HEK293 (cell line): ENCODE measurements around the gene MFSD11.

Experiments used
- EGR2 ChIP-seq: fragments of 450-650 bp; formaldehyde crosslinking; IDR thresholded peaks from 2 replicates; pipeline ENCODE4 v1.5.1; 2016; ENCODE audit warnings: low read depth, missing biosample characterization, missing genetic modification characterization
- GLIS1 ChIP-seq: fragments of 450-650 bp; formaldehyde crosslinking; IDR thresholded peaks from 2 replicates; pipeline ENCODE4 v1.5.1; 2016; ENCODE audit warnings: missing biosample characterization, missing genetic modification characterization
- HOXD13 ChIP-seq: sonication (generic); formaldehyde crosslinking; IDR thresholded peaks from 2 replicates; pipeline ENCODE4 v1.8.0; 2022; ENCODE audit warnings: missing genetic modification reagents, borderline replicate concordance
- KLF1 ChIP-seq: fragments of 450-650 bp; formaldehyde crosslinking; IDR thresholded peaks from 2 replicates; pipeline ENCODE4 v1.5.1; 2016; ENCODE audit warnings: missing biosample characterization, missing genetic modification characterization
- SALL2 ChIP-seq: fragments of 450-650 bp; formaldehyde crosslinking; IDR thresholded peaks from 2 replicates; pipeline ENCODE4 v1.5.0; 2017; ENCODE audit warnings: missing biosample characterization, mild to moderate bottlenecking, missing genetic modification characterization, borderline replicate concordance
- YY1 ChIP-seq: fragments of 450-650 bp; formaldehyde crosslinking; IDR thresholded peaks from 2 replicates; pipeline ENCODE4 v1.5.1; 2018; ENCODE audit warnings: missing biosample characterization, missing genetic modification characterization
- ZBTB21 ChIP-seq: fragments of 450-650 bp; formaldehyde crosslinking; IDR thresholded peaks from 2 replicates; pipeline ENCODE4 v1.5.1; 2017; ENCODE audit warnings: missing biosample characterization, missing genetic modification characterization
- ZBTB6 ChIP-seq: fragments of 450-650 bp; formaldehyde crosslinking; IDR thresholded peaks from 2 replicates; pipeline ENCODE4 v1.5.1; 2017; ENCODE audit warnings: missing biosample characterization, missing genetic modification characterization
- ZNF114 ChIP-seq: fragments of 450-650 bp; formaldehyde crosslinking; IDR thresholded peaks from 2 replicates; pipeline ENCODE4 v1.5.0; 2017; ENCODE audit warnings: missing biosample characterization, missing genetic modification characterization
- ZNF155 ChIP-seq: fragments of 450-650 bp; formaldehyde crosslinking; IDR thresholded peaks from 2 replicates; pipeline ENCODE4 v1.5.1; 2016; ENCODE audit warnings: missing biosample characterization, missing genetic modification characterization
- ZNF18 ChIP-seq: fragments of 450-650 bp; formaldehyde crosslinking; IDR thresholded peaks from 2 replicates; pipeline ENCODE4 v1.5.1; 2016; ENCODE audit warnings: missing biosample characterization, missing genetic modification characterization
- ZNF24 ChIP-seq: fragments of 450-650 bp; formaldehyde crosslinking; IDR thresholded peaks from 2 replicates; pipeline ENCODE4 v1.5.1; 2016; ENCODE audit warnings: missing biosample characterization, missing genetic modification characterization
- ZNF394 ChIP-seq: fragments of 450-650 bp; formaldehyde crosslinking; IDR thresholded peaks from 2 replicates; pipeline ENCODE4 v1.5.1; 2016; ENCODE audit warnings: missing biosample characterization, missing genetic modification characterization, mild to moderate bottlenecking, moderate library complexity, borderline replicate concordance
- ZNF423 ChIP-seq: fragments of 450-650 bp; formaldehyde crosslinking; IDR thresholded peaks from 2 replicates; pipeline ENCODE4 v1.5.1; 2016; ENCODE audit warnings: missing biosample characterization, missing genetic modification characterization
- ZNF426 ChIP-seq: fragments of 450-650 bp; formaldehyde crosslinking; IDR thresholded peaks from 2 replicates; pipeline ENCODE4 v1.5.1; 2017; ENCODE audit warnings: missing biosample characterization, missing genetic modification characterization, mild to moderate bottlenecking, inconsistent platforms, moderate library complexity
- ZNF529 ChIP-seq: fragments of 450-650 bp; formaldehyde crosslinking; IDR thresholded peaks from 2 replicates; pipeline ENCODE4 v1.5.1; 2017; ENCODE audit warnings: missing genetic modification characterization, missing biosample characterization; ENCODE audit not compliant: insufficient replicate concordance
- ZNF544 ChIP-seq: fragments of 450-650 bp; formaldehyde crosslinking; IDR thresholded peaks from 2 replicates; pipeline ENCODE4 v1.5.0; 2017; ENCODE audit warnings: missing biosample characterization, missing genetic modification characterization
- ZNF555 ChIP-seq: fragments of 450-650 bp; formaldehyde crosslinking; conservative IDR thresholded peaks from 2 replicates; pipeline ENCODE4 v1.5.1; 2017; ENCODE audit warnings: missing biosample characterization, mild to moderate bottlenecking, missing genetic modification characterization, inconsistent platforms
- ZNF561 ChIP-seq: fragments of 450-650 bp; IDR thresholded peaks from 2 replicates; pipeline ENCODE4 v1.5.1; 2018; ENCODE audit warnings: missing biosample characterization, missing genetic modification characterization, borderline replicate concordance
- ZNF624 ChIP-seq: fragments of 450-650 bp; formaldehyde crosslinking; IDR thresholded peaks from 2 replicates; pipeline ENCODE4 v1.5.1; 2017; ENCODE audit warnings: missing biosample characterization, missing genetic modification characterization
- ZNF626 ChIP-seq: fragments of 450-650 bp; sonication (Bioruptor Pico); formaldehyde crosslinking; IDR thresholded peaks from 2 replicates; pipeline ENCODE4 v1.5.1; 2018; ENCODE audit warnings: missing biosample characterization, missing genetic modification characterization, inconsistent platforms
- ZNF654 ChIP-seq: fragments of 450-650 bp; formaldehyde crosslinking; IDR thresholded peaks from 2 replicates; pipeline ENCODE4 v1.5.1; 2016; ENCODE audit warnings: low read depth, missing biosample characterization, missing genetic modification characterization
- ZNF660 ChIP-seq: fragments of 450-650 bp; IDR thresholded peaks from 2 replicates; pipeline ENCODE4 v1.5.1; 2018; ENCODE audit warnings: missing biosample characterization, mild to moderate bottlenecking, missing genetic modification characterization
- ZNF664 ChIP-seq: fragments of 450-650 bp; formaldehyde crosslinking; IDR thresholded peaks from 2 replicates; pipeline ENCODE4 v1.5.1; 2016; ENCODE audit warnings: missing biosample characterization, missing genetic modification characterization
- ZNF692 ChIP-seq: fragments of 450-650 bp; formaldehyde crosslinking; IDR thresholded peaks from 2 replicates; pipeline ENCODE4 v1.5.1; 2016; ENCODE audit warnings: missing biosample characterization, missing genetic modification characterization
- ZNF707 ChIP-seq: fragments of 450-650 bp; formaldehyde crosslinking; IDR thresholded peaks from 2 replicates; pipeline ENCODE4 v1.5.1; 2016; ENCODE audit warnings: missing biosample characterization, missing genetic modification characterization
- ZSCAN5A ChIP-seq: fragments of 450-650 bp; formaldehyde crosslinking; IDR thresholded peaks from 2 replicates; pipeline ENCODE4 v1.5.1; 2016; ENCODE audit warnings: missing biosample characterization, missing genetic modification characterization
- TF ChIP-seq, protein P1 (sequence below): fragments of 450-650 bp; formaldehyde crosslinking; IDR thresholded peaks from 2 replicates; pipeline ENCODE4 v1.5.1; 2016; ENCODE audit warnings: missing biosample characterization, missing genetic modification characterization
- TF ChIP-seq, protein P2 (sequence below): fragments of 450-650 bp; formaldehyde crosslinking; IDR thresholded peaks from 2 replicates; pipeline ENCODE4 v1.5.0; 2017; ENCODE audit warnings: missing biosample characterization, missing genetic modification characterization, borderline replicate concordance

The MFSD11 gene

DNA sequence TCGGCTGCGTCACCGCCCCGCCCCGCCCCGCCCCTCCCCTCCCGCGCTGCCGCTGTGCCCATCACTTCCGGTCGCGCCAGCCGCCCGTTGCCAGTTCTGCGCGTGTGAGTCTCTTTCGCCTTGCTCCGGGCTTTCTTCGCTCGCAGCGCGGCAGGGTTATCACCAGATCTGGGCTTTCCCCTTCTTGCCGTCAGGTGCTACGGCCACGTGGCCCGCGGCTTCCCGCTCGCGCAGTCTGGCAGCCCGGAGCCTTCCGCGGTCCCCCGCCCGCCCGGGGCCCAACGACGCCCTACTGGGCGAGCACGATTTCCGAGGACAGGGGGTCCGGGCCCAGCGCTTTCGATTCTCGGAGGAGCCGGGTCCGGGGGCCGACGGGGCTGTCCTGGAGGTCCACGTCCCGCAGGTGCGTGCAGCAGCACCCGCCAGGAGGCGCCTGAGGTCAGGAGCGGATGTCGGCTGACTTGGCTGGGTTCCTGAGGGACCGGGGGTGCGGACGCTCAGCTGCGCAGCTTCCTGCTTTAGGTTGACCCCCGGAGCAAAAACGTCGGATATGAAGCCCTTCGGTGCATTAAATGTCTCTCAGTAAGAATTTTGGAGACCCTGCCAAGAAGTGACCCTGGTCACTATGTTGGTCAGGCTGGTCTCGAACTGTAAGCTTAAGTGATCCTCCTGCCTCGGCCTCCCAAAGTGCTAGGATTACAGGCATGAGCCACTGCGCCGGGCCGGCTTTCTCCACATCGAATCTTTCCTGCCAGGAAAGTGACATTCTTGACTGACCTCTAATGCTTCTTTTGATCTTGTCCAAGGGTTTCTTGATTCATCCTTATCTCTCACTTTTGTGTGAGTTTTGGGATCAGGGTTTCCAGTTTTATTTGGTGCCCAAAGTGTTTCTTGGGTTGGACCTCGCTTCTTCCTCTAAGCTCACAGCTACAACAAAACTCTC is 10.9 kb upstream of the MFSD11 start, which contains the start of gene METTL23 (continued):
- TF ChIP-seq HOXD13 (CRISPR knock-in tag) = no peak
- no peak for TF ChIP-seq ZNF529 (tag by site-specific recombination)
- TF ChIP-seq ZNF423 = no peak
- TF ChIP-seq GLIS1 (tag by site-specific recombination) = peak; percentile 94; the same call in 1 of the 2 replicates
- no peak; the same call in 1 of the 2 replicates for TF ChIP-seq ZNF394 (tag by site-specific recombination)
- TF ChIP-seq ZNF24 (tag by site-specific recombination) = no peak
- TF ChIP-seq ZSCAN5A (tag by site-specific recombination) = peak; percentile 63; the same call in 1 of the 2 replicates
- no peak for TF ChIP-seq ZNF624
- no peak for TF ChIP-seq ZNF555 (tag by site-specific recombination)
- TF ChIP-seq ZNF626 = no peak
- TF ChIP-seq ZNF155 = no peak
- no peak for TF ChIP-seq ZNF664 (tag by site-specific recombination)
- TF ChIP-seq ZNF660 (tag by site-specific recombination) = peak; percentile 78; the same call in 1 of the 2 replicates
- no peak for TF ChIP-seq YY1
- TF ChIP-seq ZBTB21 (tag by site-specific recombination) = no peak
- TF ChIP-seq ZNF426 (tag by site-specific recombination) = no peak
- no peak for TF ChIP-seq ZNF544 (tag by site-specific recombination)
- TF ChIP-seq ZNF114 (tag by site-specific recombination) = no peak
- no peak for TF ChIP-seq SALL2 (tag by site-specific recombination)
- TF ChIP-seq, protein P1, sequence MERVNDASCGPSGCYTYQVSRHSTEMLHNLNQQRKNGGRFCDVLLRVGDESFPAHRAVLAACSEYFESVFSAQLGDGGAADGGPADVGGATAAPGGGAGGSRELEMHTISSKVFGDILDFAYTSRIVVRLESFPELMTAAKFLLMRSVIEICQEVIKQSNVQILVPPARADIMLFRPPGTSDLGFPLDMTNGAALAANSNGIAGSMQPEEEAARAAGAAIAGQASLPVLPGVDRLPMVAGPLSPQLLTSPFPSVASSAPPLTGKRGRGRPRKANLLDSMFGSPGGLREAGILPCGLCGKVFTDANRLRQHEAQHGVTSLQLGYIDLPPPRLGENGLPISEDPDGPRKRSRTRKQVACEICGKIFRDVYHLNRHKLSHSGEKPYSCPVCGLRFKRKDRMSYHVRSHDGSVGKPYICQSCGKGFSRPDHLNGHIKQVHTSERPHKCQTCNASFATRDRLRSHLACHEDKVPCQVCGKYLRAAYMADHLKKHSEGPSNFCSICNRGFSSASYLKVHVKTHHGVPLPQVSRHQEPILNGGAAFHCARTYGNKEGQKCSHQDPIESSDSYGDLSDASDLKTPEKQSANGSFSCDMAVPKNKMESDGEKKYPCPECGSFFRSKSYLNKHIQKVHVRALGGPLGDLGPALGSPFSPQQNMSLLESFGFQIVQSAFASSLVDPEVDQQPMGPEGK = peak; percentile 30; the same call in 1 of the 2 replicates
- TF ChIP-seq, protein P2, sequence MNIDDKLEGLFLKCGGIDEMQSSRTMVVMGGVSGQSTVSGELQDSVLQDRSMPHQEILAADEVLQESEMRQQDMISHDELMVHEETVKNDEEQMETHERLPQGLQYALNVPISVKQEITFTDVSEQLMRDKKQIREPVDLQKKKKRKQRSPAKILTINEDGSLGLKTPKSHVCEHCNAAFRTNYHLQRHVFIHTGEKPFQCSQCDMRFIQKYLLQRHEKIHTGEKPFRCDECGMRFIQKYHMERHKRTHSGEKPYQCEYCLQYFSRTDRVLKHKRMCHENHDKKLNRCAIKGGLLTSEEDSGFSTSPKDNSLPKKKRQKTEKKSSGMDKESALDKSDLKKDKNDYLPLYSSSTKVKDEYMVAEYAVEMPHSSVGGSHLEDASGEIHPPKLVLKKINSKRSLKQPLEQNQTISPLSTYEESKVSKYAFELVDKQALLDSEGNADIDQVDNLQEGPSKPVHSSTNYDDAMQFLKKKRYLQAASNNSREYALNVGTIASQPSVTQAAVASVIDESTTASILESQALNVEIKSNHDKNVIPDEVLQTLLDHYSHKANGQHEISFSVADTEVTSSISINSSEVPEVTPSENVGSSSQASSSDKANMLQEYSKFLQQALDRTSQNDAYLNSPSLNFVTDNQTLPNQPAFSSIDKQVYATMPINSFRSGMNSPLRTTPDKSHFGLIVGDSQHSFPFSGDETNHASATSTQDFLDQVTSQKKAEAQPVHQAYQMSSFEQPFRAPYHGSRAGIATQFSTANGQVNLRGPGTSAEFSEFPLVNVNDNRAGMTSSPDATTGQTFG (tag by site-specific recombination) = no peak
- TF ChIP-seq KLF1 (tag by site-specific recombination) = peak; percentile 63; the same call in 1 of the 2 replicates
- TF ChIP-seq ZNF561 (tag by site-specific recombination) = 0 out of 2 replicates have a peak, but pooled peaks have one; percentile 23
- TF ChIP-seq ZBTB6 (tag by site-specific recombination) = no peak
- TF ChIP-seq ZNF654 = no peak
- TF ChIP-seq ZNF707 (tag by site-specific recombination) = no peak
- TF ChIP-seq ZNF18 = no peak
- 0 out of 2 replicates have a peak, but pooled peaks have one; percentile 32 for TF ChIP-seq ZNF692 (tag by site-specific recombination)
- TF ChIP-seq EGR2 = no peak
